Stomach (tissue), 9 donors: ENCODE results near the gene NME7. TPM values are rescaled to one million over a fixed set of nuclear protein-coding genes. Genes with fewer than 3 reads are reported as not detected.
"Not testable (repeated sequence)": the region's sequence is repeated elsewhere in the genome, so short reads cannot be mapped to it uniquely, and the experiment has no call there.

Experiments
- DNase-seq, 2 donors: peaks; one replicate each; pipeline versions ENCODE4 v3.0.0 to v3.0.0-alpha.2; 2013 to 2019
- H3K27ac ChIP-seq, 5 donors: fragments of 200-600 bp in 4 of 5; sonication (generic) in 4 of 5; one replicate each; pipeline ENCODE4 v1.5.1; 2013 to 2019; ENCODE audit warnings: mild to moderate bottlenecking in 1 of 5, moderate library complexity in 1 of 5
- H3K27me3 ChIP-seq, 3 donors: fragments of 200-600 bp; sonication (generic); one replicate each; pipeline ENCODE4 v1.5.1; 2017 to 2019; ENCODE audit warnings: mixed run types in 1 of 3
- H3K36me3 ChIP-seq, 4 donors: fragments of 200-600 bp; sonication (generic); 1 replicate in 3 of 4; 2 replicates in 1 of 4; pipeline ENCODE4 v1.5.1; 2016 to 2019
- H3K4me1 ChIP-seq, 4 donors: fragments of 200-600 bp; sonication (generic); one replicate each; pipeline ENCODE4 v1.5.1; 2016 to 2019
- H3K4me3 ChIP-seq, 4 donors: fragments of 200-600 bp; sonication (generic) in 3 of 4; one replicate each; pipeline ENCODE4 v1.5.1; 2016 to 2019; ENCODE audit warnings: mild to moderate bottlenecking in 1 of 4
- H3K9me3 ChIP-seq, 4 donors: fragments of 200-600 bp; sonication (generic); one replicate each; pipeline ENCODE4 v1.5.1; 2016 to 2019
- CTCF ChIP-seq, 7 experiments: fragments of 450-650 bp in 4 of 7; fragments of 200-600 bp in 3 of 7; sonication (generic) in 3 of 7; IDR thresholded peaks; one replicate each; pipeline ENCODE4 v1.5.1; 2016 to 2019; ENCODE audit warnings: antibody characterized with exemption in 7 of 7, control low read depth in 2 of 7, mild to moderate bottlenecking in 1 of 7
- EP300 ChIP-seq: sonication (generic); formaldehyde crosslinking; IDR thresholded peaks from one replicate; pipeline ENCODE4 v1.6.1; 2017; ENCODE audit warnings: antibody characterized with exemption
- POLR2A ChIP-seq, 4 donors: fragments of 450-650 bp; IDR thresholded peaks; one replicate each; pipeline ENCODE4 v1.6.1; 2016; ENCODE audit warnings: antibody characterized with exemption in 4 of 4, control low read depth in 2 of 4, mild to moderate bottlenecking in 1 of 4, moderate library complexity in 1 of 4
- POLR2AphosphoS5 ChIP-seq, 3 donors: sonication (generic); formaldehyde crosslinking; IDR thresholded peaks; one replicate each; pipeline ENCODE4 v1.6.1; 2016; ENCODE audit warnings: antibody characterized with exemption in 3 of 3
- WGBS, 5 donors: extraction: QIAGEN DNeasy Blood & Tissue Kit in 3 of 5; methylation state at CpG; one replicate each; pipeline versions ENCODE4 v1.1.5 to v1.1.7; 2013 to 2018; 5-methylcytosine and 5-hydroxymethylcytosine counted together
- intact Hi-C: fragments of 100-400 bp; cut with DNase I; formaldehyde crosslinking; loops from one replicate; pipeline ENCODE4 v1.15.1; 2023; ENCODE audit warnings: low total_unique reads
- polyA plus RNA-seq, 3 donors: library from polyadenylated mRNA; stranded (reverse); fragments of 200-250 nt; gene quantifications; one replicate each; pipeline ENCODE4 v1.2.3, GENCODE V29; 2013
- total RNA-seq, 5 donors: library from RNA; depleted of rRNA; stranded (reverse); fragments of >200 nt; gene quantifications; one replicate each; pipeline versions ENCODE4 v1.1.0 to v1.2.3, GENCODE V29; 2014 to 2016
- donor health status: healthy with polysubstance abuse.
- donor health status: Bipolar disorder and iron deficiency.
- donor health status: healthy.

The NME7 gene
- total and polyA plus RNA-seq, 8 donors: 7.6 to 44.3 (median 8.2) TPM; not detected in 1

GRCh38 chr1:169340882-169341281 is 26.7 kb downstream of the NME7 start:
- 87 to 96% (median 93%) methylated on average over 5 of the region's 5 CpGs for WGBS, 5 donors
- Histone ChIP-seq H3K27ac (no peak overlapping the region), H3K4me3 (no peak overlapping the region), H3K27me3 (no peaks in the 10 kb centered on the region), H3K36me3 (peaks cover 0 to under 1% (median under 1%) of the 10 kb centered on the region in 4 donors), H3K9me3 (peaks cover 0 to 6% (median 0%) of the 10 kb centered on the region in 4 donors), H3K4me1 (no peaks in the 10 kb centered on the region)
- TF ChIP-seq CTCF (IDR thresholded peaks at IDR 0.05) (no peak), EP300 (no peak), POLR2AphosphoS5 (IDR thresholded peaks at IDR 0.05) (no peak), POLR2A (IDR thresholded peaks at IDR 0.05) (no peak)
- intact Hi-C loops: loop anchor here (10.0 kb wide), 1 partner anchor 736 kb away; no protein-coding TSS in a partner anchor
- no peak for DNase-seq

GRCh38 chr1:169339773-169340172 is 27.8 kb downstream of the NME7 start:
- H3K4me3 ChIP-seq: no peak overlapping the region
- no peaks in the 10 kb centered on the region for H3K4me1 ChIP-seq
- peaks cover 0 to 6% (median 0%) of the 10 kb centered on the region in 4 donors for H3K9me3 ChIP-seq
- TF ChIP-seq POLR2A (IDR thresholded peaks at IDR 0.05) (no peak), EP300 (no peak), CTCF (IDR thresholded peaks at IDR 0.05) (no peak), POLR2AphosphoS5 (IDR thresholded peaks at IDR 0.05) (no peak)
- no peaks in the 10 kb centered on the region for H3K27me3 ChIP-seq
- no peak overlapping the region for H3K27ac ChIP-seq
- DNase-seq: no peak
- peaks cover 0 to 12% (median 2%) of the 10 kb centered on the region in 4 donors for H3K36me3 ChIP-seq
- intact Hi-C loops: loop anchor here (10.0 kb wide), 1 partner anchor 735 kb away; no protein-coding TSS in a partner anchor

GRCh38 chr1:169338617-169339016 is 29.0 kb downstream of the NME7 start:
- intact Hi-C loops: no loop called here
- no peak for DNase-seq

GRCh38 chr1:169336947-169337715 is 30.5 kb downstream of the NME7 start:
- H3K9me3 ChIP-seq, H3K4me1 ChIP-seq, intact Hi-C loops, H3K27me3 ChIP-seq, H3K4me3 ChIP-seq, DNase-seq, H3K27ac ChIP-seq: not testable (repeated sequence)
- H3K36me3 ChIP-seq: peaks cover 0 to 14% (median 2%) of the 10 kb centered on the region in 4 donors
- WGBS, 5 donors: 96 to 99% (median 97%) methylated on average over 14 to 35 of the region's 35 CpGs

More at GRCh38 chr1:169338617-169339016, 29.0 kb downstream of the NME7 start:
- Histone ChIP-seq H3K4me1 (no peaks in the 10 kb centered on the region), H3K9me3 (peaks cover 0 to 6% (median 0%) of the 10 kb centered on the region in 4 donors), H3K27ac (no peak overlapping the region), H3K4me3 (no peak overlapping the region), H3K27me3 (no peaks in the 10 kb centered on the region), H3K36me3 (peaks cover 0 to 14% (median 2%) of the 10 kb centered on the region in 4 donors)
- 55 to 67% (median 59%) methylated on average over 2 of the region's 2 CpGs for WGBS, 5 donors
- TF ChIP-seq CTCF (IDR thresholded peaks at IDR 0.05) (no peak), POLR2A (IDR thresholded peaks at IDR 0.05) (no peak), EP300 (no peak), POLR2AphosphoS5 (IDR thresholded peaks at IDR 0.05) (no peak)

GRCh38 chr1:169334727-169335126 is 32.9 kb downstream of the NME7 start:
- 90 to 96% (median 95%) methylated on average over 3 of the region's 3 CpGs for WGBS, 5 donors
- intact Hi-C loops, H3K9me3 ChIP-seq, H3K4me1 ChIP-seq, H3K27ac ChIP-seq, DNase-seq, H3K27me3 ChIP-seq, H3K4me3 ChIP-seq: not testable (repeated sequence)
- peaks cover 0 to 14% (median 2%) of the 10 kb centered on the region in 4 donors for H3K36me3 ChIP-seq
